CD14-positive monocyte (primary cell): Measurements from ENCODE around the gene BFSP1. TPM values are rescaled to one million over a fixed set of nuclear protein-coding genes. Genes with fewer than 3 reads are reported as not detected.

Experiments used
- DNase-seq, 3 donors: peaks; one replicate each; pipeline ENCODE4 v3.0.0-alpha.2; 2011 to 2022
- H2AFZ ChIP-seq: 2 replicates; pipeline ENCODE4 v1.6.0; 2012; ENCODE audit warnings: mild to moderate bottlenecking, low read depth, low read length, inconsistent platforms; ENCODE audit not compliant: insufficient read depth, poor library complexity, severe bottlenecking
- H3K27ac ChIP-seq, 2 donors: 1 replicate in 1 of 2; 2 replicates in 1 of 2; pipeline ENCODE4 v1.5.1; 2012 to 2013; ENCODE audit warnings: low read length in 2 of 2, control low read depth in 1 of 2, inconsistent platforms in 1 of 2, low read depth in 1 of 2, mild to moderate bottlenecking in 1 of 2
- H3K27me3 ChIP-seq, 2 donors: one replicate each; pipeline versions ENCODE4 v1.6.0 to v1.6.1; 2011 to 2013; ENCODE audit warnings: low read length in 2 of 2; ENCODE audit not compliant: control insufficient read depth in 2 of 2, insufficient read depth in 2 of 2
- H3K36me3 ChIP-seq, 2 donors: replicated peaks in 1 of 2; 1 replicate in 1 of 2; 2 replicates in 1 of 2; pipeline versions ENCODE4 v1.5.1 to v1.6.1; 2012 to 2013; ENCODE audit warnings: low read length in 2 of 2, control low read depth in 1 of 2, inconsistent platforms in 1 of 2, mild to moderate bottlenecking in 1 of 2; ENCODE audit not compliant: insufficient read depth in 2 of 2, control insufficient read depth in 1 of 2
- H3K4me1 ChIP-seq, 2 donors: 1 replicate in 1 of 2; 2 replicates in 1 of 2; pipeline versions ENCODE4 v1.5.1 to v1.6.1; 2012 to 2013; ENCODE audit warnings: low read length in 2 of 2, control low read depth in 1 of 2, inconsistent platforms in 1 of 2, mild to moderate bottlenecking in 1 of 2, moderate library complexity in 1 of 2; ENCODE audit not compliant: insufficient read depth in 2 of 2, control insufficient read depth in 1 of 2
- H3K4me2 ChIP-seq: replicated peaks from 2 replicates; pipeline ENCODE3; 2012; ENCODE audit warnings: low read length, moderate library complexity, mild to moderate bottlenecking; ENCODE audit not compliant: poor library complexity, severe bottlenecking; ENCODE audit errors: extremely low read depth
- H3K4me3 ChIP-seq, 3 experiments: fragments of 200-600 bp in 1 of 3; sonication (generic) in 1 of 3; replicated peaks in 1 of 3; 1 replicate in 2 of 3; 2 replicates in 1 of 3; pipeline ENCODE4 v1.5.1; 2011 to 2013; ENCODE audit warnings: low read length in 3 of 3, mild to moderate bottlenecking in 3 of 3, control low read depth in 2 of 3, low read depth in 2 of 3, inconsistent platforms in 1 of 3, moderate library complexity in 1 of 3
- H3K79me2 ChIP-seq: 2 replicates; pipeline ENCODE4 v1.6.0; 2012; ENCODE audit warnings: mild to moderate bottlenecking, control low read depth, inconsistent platforms, low read length, moderate library complexity; ENCODE audit not compliant: insufficient read depth
- H3K9ac ChIP-seq: 2 replicates; pipeline ENCODE4 v1.6.0; 2017; ENCODE audit warnings: low read length, mild to moderate bottlenecking; ENCODE audit not compliant: insufficient read depth, poor library complexity, severe bottlenecking
- H3K9me3 ChIP-seq, 2 donors: replicated peaks in 1 of 2; 1 replicate in 1 of 2; 2 replicates in 1 of 2; pipeline versions ENCODE4 v1.5.1 to v1.6.1; 2012 to 2013; ENCODE audit warnings: low read length in 2 of 2, control low read depth in 1 of 2; ENCODE audit not compliant: control insufficient read depth in 1 of 2, insufficient read depth in 1 of 2
- H4K20me1 ChIP-seq: 2 replicates; pipeline ENCODE4 v1.6.0; 2012; ENCODE audit warnings: mild to moderate bottlenecking, low read length, control low read depth, moderate library complexity; ENCODE audit not compliant: insufficient read depth
- H3K27ac Mint-ChIP-seq, 7 donors: one replicate each; pipeline ENCODE4 v1.8.0; 2020; ENCODE audit warnings: mild to moderate bottlenecking in 7 of 7, mixed read lengths in 7 of 7, moderate library complexity in 6 of 7, inconsistent platforms in 2 of 7
- H3K27me3 Mint-ChIP-seq, 3 donors: one replicate each; pipeline ENCODE4 v1.8.0; 2021 to 2022; ENCODE audit warnings: low read depth in 3 of 3, mild to moderate bottlenecking in 3 of 3, mixed read lengths in 3 of 3, moderate library complexity in 3 of 3, inconsistent platforms in 1 of 3
- H3K36me3 Mint-ChIP-seq, 2 donors: one replicate each; pipeline ENCODE4 v1.8.0; 2020; ENCODE audit warnings: mixed read lengths in 2 of 2, inconsistent platforms in 1 of 2, mild to moderate bottlenecking in 1 of 2
- H3K4me1 Mint-ChIP-seq: one replicate; pipeline ENCODE4 v1.8.0; 2020; ENCODE audit warnings: mild to moderate bottlenecking, mixed read lengths
- H3K4me3 Mint-ChIP-seq, 2 donors: one replicate each; pipeline ENCODE4 v1.8.0; 2020; ENCODE audit warnings: mild to moderate bottlenecking in 2 of 2, mixed read lengths in 2 of 2, moderate library complexity in 1 of 2
- H3K9me3 Mint-ChIP-seq, 7 donors: one replicate each; pipeline ENCODE4 v1.8.0; 2020 to 2022; ENCODE audit warnings: mixed read lengths in 7 of 7, mild to moderate bottlenecking in 6 of 7, moderate library complexity in 6 of 7, inconsistent platforms in 2 of 7
- CTCF ChIP-seq: fragments of 200-600 bp; IDR thresholded peaks from one replicate; pipeline ENCODE4 v1.8.0; 2022; ENCODE audit warnings: antibody characterized with exemption, mild to moderate bottlenecking
- WGBS: methylation state at CpG from one replicate; pipeline ENCODE4 v1.1.5; 2013; ENCODE audit warnings: missing lambda C conversion rate; ENCODE audit not compliant: insufficient coverage; 5-methylcytosine and 5-hydroxymethylcytosine counted together
- intact Hi-C, 2 donors: fragments of 100-400 bp; cut with micrococcal nuclease; formaldehyde crosslinking; loops; one replicate each; pipeline versions ENCODE4 v1.15.0 to v1.15.1; 2023
- polyA plus RNA-seq, 3 donors: library from polyadenylated mRNA; depleted of rRNA in 1 of 3; unstranded in 2 of 3; stranded (reverse) in 1 of 3; fragments of 300-500 nt in 2 of 3; fragments of >200 nt in 1 of 3; fragmentation: Illumina TruSeq in 2 of 3; gene quantifications; 1 replicate in 2 of 3; 2 replicates in 1 of 3; pipeline ENCODE4 v1.2.3, GENCODE V29; 2012 to 2021

Gene BFSP1
- polyA plus RNA-seq, 3 donors, result not detected

GRCh38 chr20:17493173-17493572, 38.0 kb downstream of the BFSP1 start:
- Histone ChIP-seq H3K79me2 (no peaks in the 10 kb centered on the region), H3K4me3 (no peak overlapping the region), H2AFZ (no peak overlapping the region), H3K9ac (no peak overlapping the region), H4K20me1 (no peaks in the 10 kb centered on the region), H3K9me3 (no peaks in the 10 kb centered on the region), H3K4me2 (no peak overlapping the region), H3K27ac (no peak overlapping the region), H3K27me3 (no peaks in the 10 kb centered on the region), H3K4me1 (no peaks in the 10 kb centered on the region), H3K36me3 (no peaks in the 10 kb centered on the region)
- intact Hi-C loops, result no loop called here
- Mint-ChIP-seq H3K27ac (no peak overlapping the region), H3K4me3 (no peak overlapping the region), H3K27me3 (peaks cover 0 to 13% (median 0%) of the 10 kb centered on the region in 3 donors), H3K36me3 (no peaks in the 10 kb centered on the region), H3K9me3 (peaks cover 0 to 2% (median 0%) of the 10 kb centered on the region in 7 donors), H3K4me1 (no peaks in the 10 kb centered on the region)
- no CpG with 5 or more reads among the region's 2 CpGs for WGBS
- no peak for TF ChIP-seq CTCF
- DNase-seq, result no peak

- H3K79me2 ChIP-seq, result no peaks in the 10 kb centered on the region
- H3K27me3 ChIP-seq, result no peaks in the 10 kb centered on the region
- H3K27ac Mint-ChIP-seq, result no peak overlapping the region
- H3K9me3 ChIP-seq, result no peaks in the 10 kb centered on the region
- WGBS, result 88% methylated on average over 2 of the region's 4 CpGs
- no peak overlapping the region for H3K9ac ChIP-seq
- H3K36me3 ChIP-seq, result no peaks in the 10 kb centered on the region
- H3K27me3 Mint-ChIP-seq, result peaks cover 0 to 10% (median 0%) of the 10 kb centered on the region in 3 donors
- TF ChIP-seq CTCF, result no peak
- no peak overlapping the region for H3K4me3 Mint-ChIP-seq
- H3K36me3 Mint-ChIP-seq, result no peaks in the 10 kb centered on the region
- no peak overlapping the region for H3K4me3 ChIP-seq
- no peak for DNase-seq
- no peaks in the 10 kb centered on the region for H4K20me1 ChIP-seq
- no peaks in the 10 kb centered on the region for H3K4me1 ChIP-seq
- H2AFZ ChIP-seq, result no peak overlapping the region
- no peak overlapping the region for H3K27ac ChIP-seq
- H3K9me3 Mint-ChIP-seq, result peaks cover 0 to 2% (median 0%) of the 10 kb centered on the region in 7 donors
- intact Hi-C loops, result no loop called here
- H3K4me1 Mint-ChIP-seq, result no peaks in the 10 kb centered on the region
- no peak overlapping the region for H3K4me2 ChIP-seq
These were observed 39.7 kb downstream of the BFSP1 start for GRCh38 chr20:17491488-17491887.
